Measurements from ENCODE around the gene EMC6.

DNA sequence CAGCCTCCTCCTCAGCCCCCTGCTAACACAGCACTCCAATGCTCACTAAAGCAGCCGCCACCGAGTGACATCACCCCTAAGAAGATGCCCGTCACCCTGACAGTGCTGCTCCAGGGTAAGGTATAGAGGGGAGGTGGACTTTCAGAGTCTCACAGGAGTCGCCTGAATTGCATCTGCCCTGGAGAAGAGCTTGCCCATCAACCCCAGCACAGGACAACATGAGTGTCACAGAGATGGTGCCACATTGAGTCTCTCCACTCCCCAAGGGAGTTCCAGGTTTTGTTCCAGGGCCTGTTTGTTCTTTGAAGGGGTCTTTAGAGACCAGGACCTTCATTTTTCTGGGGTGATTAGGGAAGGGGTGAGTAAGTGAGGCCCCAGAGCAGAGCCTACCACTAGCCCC lies 29.5 kb downstream of the EMC6 start:
- TF ChIP-seq POLR2AphosphoS5 (IDR thresholded peaks at IDR 0.05) (no peak), POLR2A (IDR thresholded peaks at IDR 0.05; ENCODE audit: low read depth) (no peak), EP300 (IDR thresholded peaks at IDR 0.05) (no peak)
- TF ChIP-seq, protein P1, sequence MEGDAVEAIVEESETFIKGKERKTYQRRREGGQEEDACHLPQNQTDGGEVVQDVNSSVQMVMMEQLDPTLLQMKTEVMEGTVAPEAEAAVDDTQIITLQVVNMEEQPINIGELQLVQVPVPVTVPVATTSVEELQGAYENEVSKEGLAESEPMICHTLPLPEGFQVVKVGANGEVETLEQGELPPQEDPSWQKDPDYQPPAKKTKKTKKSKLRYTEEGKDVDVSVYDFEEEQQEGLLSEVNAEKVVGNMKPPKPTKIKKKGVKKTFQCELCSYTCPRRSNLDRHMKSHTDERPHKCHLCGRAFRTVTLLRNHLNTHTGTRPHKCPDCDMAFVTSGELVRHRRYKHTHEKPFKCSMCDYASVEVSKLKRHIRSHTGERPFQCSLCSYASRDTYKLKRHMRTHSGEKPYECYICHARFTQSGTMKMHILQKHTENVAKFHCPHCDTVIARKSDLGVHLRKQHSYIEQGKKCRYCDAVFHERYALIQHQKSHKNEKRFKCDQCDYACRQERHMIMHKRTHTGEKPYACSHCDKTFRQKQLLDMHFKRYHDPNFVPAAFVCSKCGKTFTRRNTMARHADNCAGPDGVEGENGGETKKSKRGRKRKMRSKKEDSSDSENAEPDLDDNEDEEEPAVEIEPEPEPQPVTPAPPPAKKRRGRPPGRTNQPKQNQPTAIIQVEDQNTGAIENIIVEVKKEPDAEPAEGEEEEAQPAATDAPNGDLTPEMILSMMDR (IDR thresholded peaks at IDR 0.05), result no peak

Data from esophagus muscularis mucosa (tissue), 4 donors.